ENCODE measurements around the gene THOC6.
"Not testable (repeated sequence)": the region's sequence is repeated elsewhere in the genome, so short reads cannot be mapped to it uniquely, and the experiment has no call there.

The THOC6 gene

DNA sequence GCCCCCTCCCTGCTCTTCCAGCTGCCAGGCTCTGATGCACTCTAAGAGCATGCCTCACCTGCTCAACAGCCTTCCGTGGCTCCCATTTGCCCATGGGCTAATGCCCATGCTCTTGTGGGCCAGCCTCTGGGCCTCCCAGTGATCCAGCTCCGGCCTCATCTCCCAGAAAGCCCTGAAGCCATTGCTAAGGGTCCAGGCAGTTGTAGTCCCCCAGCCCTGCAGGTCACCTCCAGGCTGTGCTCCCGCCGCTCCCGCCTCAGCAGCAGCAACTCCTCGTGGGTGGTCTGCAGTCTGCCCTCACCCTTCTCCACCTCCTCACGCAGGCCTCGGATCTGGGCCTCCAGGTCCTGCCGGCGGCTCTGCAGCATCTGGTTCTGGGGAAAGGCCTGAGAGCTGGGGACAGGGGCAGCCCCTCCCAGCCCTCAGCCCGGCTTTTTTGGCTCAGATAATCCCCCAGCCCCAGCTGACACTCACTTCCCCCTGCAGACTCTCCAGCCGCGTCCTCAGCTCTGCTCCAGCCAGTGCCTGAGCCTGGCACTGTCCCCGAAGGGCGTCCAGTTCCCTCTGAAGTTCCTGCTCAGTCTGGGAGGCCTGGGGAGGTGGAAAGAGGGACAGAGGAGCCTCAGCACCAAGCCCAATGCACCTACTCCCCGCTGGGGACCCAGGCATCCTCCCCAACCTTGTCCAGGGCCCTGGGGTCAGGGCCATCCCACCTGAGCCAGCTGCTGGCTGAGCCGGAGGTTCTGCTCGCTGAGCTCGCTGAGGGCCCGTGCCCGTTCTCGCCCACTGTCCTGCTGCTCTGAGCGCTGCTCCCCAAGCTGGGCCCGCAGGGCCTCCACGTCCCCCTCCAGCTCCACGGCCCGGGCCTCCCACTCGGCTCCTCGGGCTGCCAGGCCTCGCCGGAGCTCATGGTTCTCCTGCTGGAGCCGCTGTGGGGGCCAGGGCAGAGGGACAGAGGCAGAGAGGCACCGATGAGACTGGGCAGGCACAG lies 6.7 kb downstream of the THOC6 start:
- DNase-seq (ENCODE audit: low read depth in 3 of 3), result no peak

DNA sequence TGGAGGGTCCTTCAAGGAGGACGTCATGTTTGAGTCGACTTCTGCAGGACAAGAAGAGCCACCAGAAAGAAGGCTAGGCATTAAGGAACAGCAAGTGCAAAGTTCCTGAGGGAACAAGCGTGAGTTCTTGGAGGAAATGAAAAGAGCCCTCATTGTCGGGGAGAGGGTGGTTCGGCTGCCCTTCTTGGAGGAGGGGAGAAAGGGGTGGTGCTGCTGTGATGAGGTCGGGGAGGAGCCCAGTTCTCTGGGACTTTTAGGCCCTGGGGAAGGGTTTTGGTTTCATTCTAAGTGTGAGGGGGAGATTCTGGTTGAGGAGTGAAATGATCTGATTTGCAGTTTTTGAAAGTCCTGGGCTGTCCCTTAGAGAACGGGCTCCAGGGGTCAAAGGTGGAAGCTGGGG lies 8.8 kb downstream of the THOC6 start:
- no peak for DNase-seq (ENCODE audit: low read depth in 3 of 3)

DNA sequence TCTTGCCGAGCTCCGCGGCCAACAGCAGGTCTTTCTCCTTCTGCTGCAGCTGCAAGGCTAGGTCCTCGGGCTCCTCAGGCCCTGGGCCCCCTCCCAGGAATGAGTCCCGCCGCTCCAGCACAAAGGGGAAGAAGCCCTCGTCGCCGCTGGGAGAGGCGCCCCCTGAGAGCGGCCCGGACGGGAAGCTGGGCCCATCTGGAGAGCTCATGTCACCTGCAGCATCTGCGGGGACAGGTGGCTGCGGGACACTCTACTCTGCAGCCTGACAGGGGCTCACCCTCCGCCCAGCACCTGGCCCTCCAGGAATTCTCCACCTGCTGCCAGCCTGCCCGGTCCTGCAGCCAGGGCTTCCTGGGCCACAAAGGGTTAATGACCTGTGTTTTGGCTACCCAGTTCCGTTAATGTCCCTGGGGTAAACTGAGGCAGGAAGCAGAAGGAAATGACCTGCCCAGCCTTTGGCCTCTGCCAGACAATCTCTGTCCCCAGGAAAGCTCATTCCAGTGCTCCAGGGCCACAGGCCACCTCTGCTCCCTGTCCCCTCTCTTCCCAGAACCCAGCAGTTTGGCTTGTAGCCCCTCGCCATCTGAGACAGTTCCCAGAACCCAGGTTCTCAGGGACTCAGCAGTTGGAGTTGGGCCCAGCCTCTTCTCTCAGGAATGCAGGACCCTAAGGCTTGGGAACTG lies 11.6 kb downstream of the THOC6 start:
- DNase-seq (ENCODE audit: low read depth in 3 of 3), result no peak

DNA sequence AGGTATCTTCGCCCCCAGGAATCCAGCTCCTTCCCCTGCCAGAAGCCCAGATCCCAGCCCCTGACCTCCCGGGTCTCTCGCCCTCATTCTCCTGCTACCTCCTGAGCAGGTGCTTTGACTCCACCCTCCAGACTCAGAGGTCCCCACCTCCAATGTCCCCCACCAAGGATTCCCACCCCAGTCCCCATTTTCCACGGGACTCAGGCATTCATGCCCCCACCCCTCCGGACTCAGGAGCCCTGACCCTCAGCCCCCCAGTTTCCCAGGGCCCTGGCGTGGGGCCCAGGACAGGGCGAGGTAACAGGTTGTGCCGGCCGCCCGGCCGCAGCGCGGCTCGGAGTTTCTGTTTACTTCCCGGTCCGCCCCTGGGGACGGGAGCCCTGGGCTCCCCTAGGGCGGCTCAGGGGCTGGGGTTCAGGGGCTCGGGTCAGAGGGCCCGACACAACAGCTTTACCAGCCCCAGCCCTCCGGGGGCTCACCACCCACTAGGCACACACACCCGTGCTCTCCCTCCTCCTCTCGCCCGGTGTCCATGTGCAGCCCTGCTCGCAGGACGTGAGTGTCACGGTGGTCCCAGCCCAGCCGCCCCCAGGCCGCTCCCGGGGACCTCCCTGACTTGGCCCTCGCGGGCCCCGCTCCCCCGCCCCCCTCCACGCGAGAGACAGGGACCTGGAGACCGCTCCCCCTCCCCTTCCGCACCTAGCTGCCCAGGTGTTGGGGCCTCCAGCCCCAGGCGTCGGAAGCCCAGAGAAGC lies 12.3 kb downstream of the THOC6 start:
- DNase-seq (ENCODE audit: low read depth in 3 of 3), result no peak

DNA sequence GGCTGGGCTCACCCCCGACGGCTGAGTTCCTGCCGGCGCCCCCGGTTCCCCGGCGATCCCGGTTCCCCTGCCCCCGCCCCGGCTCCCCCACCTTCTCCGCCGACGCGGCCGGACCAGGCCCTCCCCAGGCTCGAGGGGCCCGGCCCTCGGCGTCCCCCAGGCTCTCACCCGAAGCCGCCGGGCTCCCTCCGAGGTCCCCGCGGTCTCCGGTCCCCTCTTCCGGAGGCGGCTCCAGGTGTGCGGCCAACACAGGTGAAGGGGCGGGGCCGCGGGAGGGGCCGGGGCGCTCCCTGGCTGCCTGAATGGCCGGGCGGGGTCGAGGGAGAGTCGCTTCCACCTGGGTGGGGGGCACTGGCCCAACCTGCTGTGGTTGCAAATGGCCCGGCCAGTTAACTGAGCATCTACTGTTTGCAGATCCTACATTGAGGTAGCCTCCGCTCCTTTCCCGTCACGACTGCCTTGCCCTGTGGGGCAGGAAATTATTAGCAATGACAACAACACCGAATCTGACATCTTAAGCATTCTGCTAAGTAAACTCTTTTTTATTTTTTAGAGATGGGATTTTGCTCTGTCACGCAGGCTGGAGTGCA lies 13.0 kb downstream of the THOC6 start, which contains the start of gene BICDL2:
BICDL2 (minus strand) TSS at position 219 of the 590 bp plus-strand sequence. CDS start 1,448 bp downstream, outside the sequence.
- no peak for DNase-seq (ENCODE audit: low read depth in 3 of 3)

DNA sequence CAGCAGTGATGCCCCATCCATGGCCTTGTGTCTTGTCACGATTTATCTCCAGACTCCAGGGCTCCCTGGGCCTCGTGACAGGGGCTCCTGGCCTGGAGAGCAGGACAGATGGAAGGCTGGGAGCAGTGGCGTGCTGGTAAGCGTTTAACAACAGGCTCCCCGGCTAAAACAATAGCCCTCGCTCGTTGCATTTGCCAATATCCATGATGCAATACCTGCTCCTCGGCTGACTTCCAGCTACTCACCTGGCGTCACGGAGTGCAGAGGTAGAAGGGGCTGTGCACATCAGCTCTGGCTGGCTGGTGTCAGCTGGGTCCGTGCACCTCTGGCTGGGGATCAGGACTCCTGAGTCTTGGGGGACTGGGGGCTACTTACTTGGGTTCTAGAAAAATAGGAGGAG lies 14.4 kb downstream of the THOC6 start:
- DNase-seq (ENCODE audit: low read depth in 3 of 3), result no peak

DNA sequence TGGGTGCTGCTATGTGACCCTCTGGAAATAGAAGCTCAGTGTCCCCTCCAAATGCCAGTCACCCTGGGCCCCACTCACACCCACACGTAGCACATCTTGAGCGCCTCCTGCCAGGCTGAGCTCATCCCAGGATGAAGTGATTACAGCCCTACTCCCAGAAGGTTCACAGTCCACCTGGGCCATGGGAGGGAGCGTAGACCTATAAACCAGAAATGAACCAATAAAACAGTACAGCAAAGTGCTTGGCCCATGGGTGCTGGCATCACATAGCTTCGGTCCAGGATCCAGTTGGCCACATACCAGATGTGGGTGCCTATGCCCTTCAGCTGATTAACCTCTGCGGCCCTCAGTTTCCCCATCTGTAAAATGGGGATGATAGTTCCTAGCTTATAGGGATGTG lies 15.1 kb downstream of the THOC6 start:
- DNase-seq (ENCODE audit: low read depth in 3 of 3), result no peak

DNA sequence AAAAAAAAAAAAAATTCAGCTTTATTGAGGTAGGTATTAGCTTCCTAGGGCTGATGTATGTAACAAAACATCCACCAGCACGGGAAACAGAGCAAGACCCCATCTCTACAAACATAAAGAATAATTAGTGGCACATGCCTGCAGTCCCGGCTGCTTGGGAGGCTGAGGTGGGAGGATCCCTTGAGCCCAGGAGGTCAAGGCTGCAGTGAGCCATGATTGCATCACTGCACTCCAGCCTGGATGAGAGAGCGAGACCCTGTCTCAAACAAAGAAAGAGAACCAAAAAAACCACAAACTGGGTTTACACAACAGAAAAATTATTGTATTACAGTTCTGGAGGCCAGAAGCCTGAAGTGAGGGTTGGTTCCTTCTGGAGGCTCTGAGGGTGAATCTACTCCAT lies 18.5 kb downstream of the THOC6 start:
- DNase-seq (ENCODE audit: low read depth in 3 of 3), result no peak

DNA sequence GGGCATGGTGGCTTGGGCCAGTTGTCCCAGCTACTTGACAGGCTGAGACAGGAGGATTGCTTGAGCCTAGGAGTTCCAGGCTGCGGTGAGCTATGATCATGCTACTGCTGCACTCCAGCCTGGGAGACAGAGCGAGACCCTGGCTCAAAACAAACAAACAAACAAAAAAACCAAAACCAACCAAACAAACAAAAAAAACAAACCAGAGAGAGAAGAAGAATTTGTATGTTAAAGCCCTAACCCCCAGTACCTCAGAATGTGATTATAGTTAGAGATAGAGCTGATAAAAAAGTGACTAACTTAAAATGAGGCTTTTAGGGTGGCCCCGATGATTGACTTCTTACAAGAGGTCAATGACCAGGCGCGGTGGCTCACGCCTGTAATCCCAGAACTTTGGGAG lies 20.9 kb downstream of the THOC6 start:
- DNase-seq (ENCODE audit: low read depth in 3 of 3), result no peak

DNA sequence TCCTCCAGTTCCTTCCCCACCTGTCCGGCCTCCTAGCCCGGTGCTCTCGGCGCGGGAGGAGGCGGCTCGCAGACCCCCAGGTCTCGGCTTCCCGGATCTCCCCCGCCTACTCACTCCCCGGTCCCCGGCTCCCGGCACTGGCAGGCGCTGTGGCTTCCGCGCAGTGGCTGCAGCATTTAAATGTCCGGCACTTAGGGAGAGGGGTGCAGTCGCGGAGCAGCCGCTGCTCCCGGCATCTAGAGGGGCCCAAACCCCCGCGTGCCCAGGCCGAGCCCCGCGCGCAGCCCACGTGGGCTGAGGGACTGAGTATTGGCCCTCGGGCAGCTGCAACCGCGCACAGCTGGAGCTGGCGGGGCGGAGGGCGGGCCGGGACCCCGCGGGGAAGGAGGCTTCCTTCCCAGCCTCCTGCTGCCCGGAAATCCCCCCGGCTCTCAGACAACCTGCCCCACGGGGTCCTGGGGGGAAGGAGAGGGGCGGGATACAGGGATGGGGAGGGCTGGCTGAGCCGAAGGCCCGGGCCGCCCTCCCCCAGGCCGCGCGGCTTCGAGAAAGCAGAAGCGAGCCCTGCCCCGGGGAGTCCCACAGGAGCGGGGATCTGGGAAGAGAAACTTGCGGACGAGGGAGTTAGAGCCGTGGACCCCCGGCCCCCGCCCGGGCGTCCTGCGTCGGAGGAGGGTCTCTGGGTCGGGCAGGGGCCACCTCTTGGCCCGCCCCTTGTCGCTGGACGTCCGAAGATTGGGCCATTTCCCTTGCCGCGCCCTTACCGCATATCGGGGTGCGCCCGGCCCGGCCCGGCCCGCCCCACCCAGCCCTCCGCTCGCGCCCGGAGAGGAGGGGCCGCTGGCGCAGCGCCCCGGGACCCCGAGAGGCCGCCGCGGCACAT lies 22.2 kb downstream of the THOC6 start, which contains the start of gene MMP25:
MMP25 (plus strand) TSS at position 804 of the 883 bp plus-strand sequence. CDS start 357 bp downstream, outside the sequence.
- DNase-seq (ENCODE audit: low read depth in 3 of 3), result no peak

DNA sequence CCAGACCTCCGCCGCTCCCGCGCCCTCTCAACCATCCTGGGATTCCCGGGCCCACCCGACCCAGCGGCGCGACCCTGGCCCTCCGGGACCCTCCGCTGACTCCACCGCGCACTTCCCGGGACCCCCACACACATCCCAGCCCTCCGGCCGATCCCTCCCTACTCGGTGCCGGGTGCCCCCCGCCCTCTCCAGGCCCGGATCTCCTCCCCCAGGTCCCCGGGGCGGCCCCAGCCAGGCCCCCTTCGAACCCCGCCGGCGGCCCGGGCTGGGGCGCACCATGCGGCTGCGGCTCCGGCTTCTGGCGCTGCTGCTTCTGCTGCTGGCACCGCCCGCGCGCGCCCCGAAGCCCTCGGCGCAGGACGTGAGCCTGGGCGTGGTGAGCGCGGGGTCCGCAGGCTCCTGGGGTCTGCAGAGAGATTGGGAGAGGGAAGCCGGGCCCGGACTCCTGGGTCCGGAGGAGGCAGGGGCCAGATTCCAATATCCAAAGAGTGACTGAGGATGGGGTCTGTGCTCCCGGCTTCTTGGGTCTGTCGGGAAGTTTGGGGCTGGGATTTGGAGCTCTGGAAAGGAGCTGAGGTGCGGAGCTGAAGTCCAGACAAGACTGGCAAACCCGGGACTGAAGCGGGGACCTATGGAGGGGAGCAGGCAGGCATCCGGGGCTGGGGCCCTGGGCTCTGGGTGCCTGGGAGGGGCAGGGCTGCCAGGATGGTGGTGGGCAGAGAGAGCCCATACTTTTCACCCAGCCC lies 23.0 kb downstream of the THOC6 start:
- no peak for DNase-seq (ENCODE audit: low read depth in 3 of 3)

DNA sequence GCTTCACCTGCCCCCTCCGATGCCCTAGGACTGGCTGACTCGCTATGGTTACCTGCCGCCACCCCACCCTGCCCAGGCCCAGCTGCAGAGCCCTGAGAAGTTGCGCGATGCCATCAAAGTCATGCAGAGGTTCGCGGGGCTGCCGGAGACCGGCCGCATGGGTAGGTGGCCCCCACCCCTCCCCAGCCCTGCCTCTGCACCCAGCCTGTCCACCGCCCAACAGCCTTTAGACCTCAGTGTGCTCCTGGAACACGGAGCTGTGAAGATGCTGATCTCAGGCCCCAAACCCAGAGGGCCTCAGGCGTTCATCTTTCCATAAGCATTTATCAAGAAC lies 23.5 kb downstream of the THOC6 start:
- DNase-seq (ENCODE audit: low read depth in 3 of 3), result no peak

DNA sequence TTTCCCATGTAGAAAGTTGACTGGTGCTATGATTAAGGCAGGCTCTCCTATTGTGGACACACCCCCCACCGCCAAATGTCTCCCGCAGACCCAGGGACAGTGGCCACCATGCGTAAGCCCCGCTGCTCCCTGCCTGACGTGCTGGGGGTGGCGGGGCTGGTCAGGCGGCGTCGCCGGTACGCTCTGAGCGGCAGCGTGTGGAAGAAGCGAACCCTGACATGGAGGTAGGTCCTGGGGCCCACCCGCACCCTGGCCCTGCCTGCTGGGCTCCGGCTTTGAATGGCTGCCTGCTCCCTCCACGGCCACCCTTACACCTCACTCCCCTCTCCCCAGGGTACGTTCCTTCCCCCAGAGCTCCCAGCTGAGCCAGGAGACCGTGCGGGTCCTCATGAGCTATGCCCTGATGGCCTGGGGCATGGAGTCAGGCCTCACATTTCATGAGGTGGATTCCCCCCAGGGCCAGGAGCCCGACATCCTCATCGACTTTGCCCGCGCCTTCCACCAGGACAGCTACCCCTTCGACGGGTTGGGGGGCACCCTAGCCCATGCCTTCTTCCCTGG lies 26.2 kb downstream of the THOC6 start:
- no peak for DNase-seq (ENCODE audit: low read depth in 3 of 3)

DNA sequence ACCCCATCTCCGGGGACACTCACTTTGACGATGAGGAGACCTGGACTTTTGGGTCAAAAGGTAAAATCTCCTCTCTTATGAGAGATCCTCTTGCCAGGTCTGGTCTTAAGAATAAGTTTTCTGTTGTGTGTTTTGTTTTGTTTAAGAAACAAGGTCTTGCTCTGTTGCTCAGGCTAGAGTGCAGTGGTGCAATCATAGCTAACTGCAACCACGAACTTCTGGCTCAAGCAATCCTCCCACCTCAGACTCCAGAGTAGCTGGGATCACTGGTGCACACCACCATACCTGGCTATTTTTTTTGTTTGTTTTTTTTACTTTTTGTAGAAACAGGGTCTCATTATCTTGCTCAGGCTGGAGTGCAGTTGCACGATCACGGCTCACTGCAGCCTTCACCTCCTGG lies 26.7 kb downstream of the THOC6 start:
- no peak for DNase-seq (ENCODE audit: low read depth in 3 of 3)

DNA sequence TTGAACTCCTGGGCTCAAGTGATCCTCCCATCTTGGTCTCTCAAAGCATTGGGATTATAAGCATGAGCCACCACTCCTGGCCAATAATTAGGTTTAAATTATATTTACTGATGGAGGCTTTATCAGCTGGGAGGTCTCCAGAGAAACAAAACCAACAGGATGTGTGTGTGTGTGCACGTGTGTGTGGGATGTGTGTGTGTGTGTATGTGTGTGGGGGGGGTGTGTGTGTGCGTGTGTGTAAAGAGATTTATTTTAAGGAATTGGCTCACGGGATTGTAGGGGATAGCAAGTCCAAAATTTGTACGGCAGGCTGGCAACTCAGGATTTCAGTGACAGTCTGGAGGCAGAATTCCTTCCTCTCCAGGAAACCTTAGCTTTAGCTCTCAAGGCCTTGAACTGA lies 27.2 kb downstream of the THOC6 start:
- no peak for DNase-seq (ENCODE audit: low read depth in 3 of 3)

DNA sequence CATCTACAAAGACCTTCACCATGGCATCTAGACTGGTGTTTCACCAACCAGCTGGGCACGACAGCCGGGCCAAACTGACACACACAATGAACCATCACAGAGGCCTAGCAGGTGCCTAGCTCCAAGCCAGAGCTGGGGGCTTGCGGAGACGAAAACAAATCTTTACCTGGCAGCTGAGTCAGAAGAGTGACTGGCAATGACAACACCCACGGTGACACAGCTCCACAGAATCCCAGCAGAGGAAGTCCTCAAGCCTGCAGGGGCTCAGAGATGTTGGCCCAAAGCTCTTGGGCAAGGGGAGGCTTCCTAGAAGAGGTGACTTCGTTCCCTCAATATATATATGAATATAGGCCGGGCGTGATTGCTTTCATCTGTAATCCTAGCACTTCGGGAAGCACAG lies 27.7 kb downstream of the THOC6 start:
- no peak for DNase-seq (ENCODE audit: low read depth in 3 of 3)

DNA sequence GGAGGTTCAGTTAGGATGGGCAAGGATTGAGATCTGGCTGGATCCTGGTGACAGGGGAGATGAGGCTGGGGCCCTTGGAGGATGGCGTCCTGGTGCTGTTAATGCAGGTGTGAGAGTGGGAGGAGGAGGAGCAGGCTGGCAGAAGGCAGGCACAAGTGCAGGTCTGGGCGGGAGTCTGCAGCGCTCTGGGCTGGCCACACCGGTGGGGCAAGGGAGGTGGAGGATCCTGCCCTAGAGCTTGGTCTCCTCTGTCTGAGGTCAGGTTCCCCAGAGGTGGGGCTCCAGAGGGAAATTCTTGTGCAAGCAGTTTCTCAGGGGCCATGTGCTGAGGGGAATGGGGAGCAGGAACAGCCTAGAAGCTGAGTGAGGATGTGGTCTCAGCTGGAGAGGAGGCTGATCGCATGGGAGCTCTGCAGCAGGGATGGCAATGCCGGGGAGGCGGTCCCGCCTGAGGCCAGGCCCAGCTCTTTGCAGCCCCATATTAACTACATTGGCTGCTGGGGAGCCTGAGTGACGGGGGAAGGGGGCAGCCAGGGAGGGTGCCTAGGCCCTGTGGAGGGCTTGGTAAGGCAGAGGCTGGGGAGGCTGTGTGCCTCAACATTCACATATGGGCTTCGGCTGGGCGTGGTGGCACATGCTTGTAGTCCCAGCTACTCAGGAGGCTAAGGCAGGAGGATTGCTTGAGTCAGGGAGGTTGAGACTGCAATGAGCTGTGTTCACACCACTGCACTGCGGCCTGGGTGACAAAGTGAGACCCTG lies 28.9 kb downstream of the THOC6 start:
- not testable (repeated sequence) for DNase-seq (ENCODE audit: low read depth in 3 of 3)

DNA sequence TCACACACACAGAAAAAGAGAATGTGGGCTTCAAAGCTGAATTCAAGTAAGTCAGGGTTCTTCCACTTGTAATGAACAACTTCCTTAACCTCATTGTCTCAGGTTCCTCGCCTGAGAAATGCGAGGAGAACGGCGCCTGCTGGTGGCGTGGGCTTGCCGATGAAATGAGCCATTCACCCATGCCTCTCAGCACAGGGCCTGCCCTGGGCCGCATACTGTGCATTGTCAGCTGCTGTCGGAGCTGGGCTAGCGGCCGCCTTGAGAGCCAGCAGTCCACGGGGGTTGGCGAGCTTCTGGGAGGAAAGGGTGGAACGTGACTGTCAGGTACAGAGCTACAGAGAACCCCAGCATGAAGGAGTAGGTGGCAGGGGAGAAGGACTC lies 29.5 kb downstream of the THOC6 start:
- DNase-seq (ENCODE audit: low read depth in 3 of 3), result not testable (repeated sequence)
